Fibroblast of mammary gland (primary cell): Measurements from ENCODE around the gene SCRN1.

Experiments
- DNase-seq: peaks from one replicate; pipeline ENCODE4 v3.0.0-alpha.2; 2010; ENCODE audit warnings: low read depth
- H3K4me3 ChIP-seq: 2 replicates; pipeline ENCODE4 v1.5.1; 2011; ENCODE audit warnings: low read depth, mild to moderate bottlenecking, low read length, moderate library complexity; ENCODE audit not compliant: control insufficient read depth
- CTCF ChIP-seq: conservative IDR thresholded peaks from 2 replicates; pipeline ENCODE4 v1.5.1; 2011; ENCODE audit warnings: low read depth, low read length, inconsistent platforms; ENCODE audit not compliant: control insufficient read depth, insufficient read depth

The SCRN1 gene

GRCh38 chr7:29991937-29992336 lies 2.3 kb upstream of the SCRN1 start:
- TF ChIP-seq CTCF = no peak
- DNase-seq = no peak
- no peak overlapping the region for H3K4me3 ChIP-seq

- no peak for DNase-seq
- no peak for TF ChIP-seq CTCF
- no peak overlapping the region for H3K4me3 ChIP-seq
These were observed 1.3 kb upstream of the SCRN1 start for GRCh38 chr7:29990931-29991330.

GRCh38 chr7:29988424-29989256 lies 961 bp downstream of the SCRN1 start:
- H3K4me3 ChIP-seq = peak overlapping the region; percentile 70
- TF ChIP-seq CTCF = no peak
- peak; percentile 79 for DNase-seq

GRCh38 chr7:29987811-29988317 lies 1.7 kb downstream of the SCRN1 start:
- no peak for TF ChIP-seq CTCF
- peak overlapping the region; percentile 70 for H3K4me3 ChIP-seq
- DNase-seq = peak; percentile 91

- DNase-seq = peak; percentile 68
- TF ChIP-seq CTCF = no peak
- no peak overlapping the region for H3K4me3 ChIP-seq
These were observed 2.5 kb downstream of the SCRN1 start for GRCh38 chr7:29987083-29987482.

- DNase-seq = no peak
- no peak overlapping the region for H3K4me3 ChIP-seq
- no peak for TF ChIP-seq CTCF
These were observed 9.4 kb downstream of the SCRN1 start for GRCh38 chr7:29980151-29980550.
